GM12878 (cell line): ENCODE data around the gene MPHOSPH9. TPM values are rescaled to one million over a fixed set of nuclear protein-coding genes. Genes with fewer than 3 reads are reported as not detected.

Experiments used
- ATAC-seq: fragments of 200-7000 bp; cut with Tn5 transposase; 3 replicates; pipeline ENCODE4 v1.9.1; 2020; ENCODE audit warnings: mild to moderate bottlenecking, moderate library complexity
- BruUV-seq: library from RNA; stranded (reverse); fragments of 400-500 nt; replicated peaks from 2 replicates; lab custom pipeline; 2021; lab: Mats Ljungman, UMichigan
- CTCF ChIA-PET: fragments of 300-600 bp; sonication (Branson Sonifier 250); formaldehyde crosslinking; extraction: SDS; loops from one replicate; lab custom pipeline; 2021; ENCODE audit warnings: inconsistent platforms; lab: Yijun Ruan, JAX
- POLR2A ChIA-PET: fragments of 350-600 bp; formaldehyde crosslinking; extraction: SDS; loops from one replicate; lab custom pipeline; 2021; ENCODE audit warnings: inconsistent platforms; lab: Charles Lee
- RAD21 ChIA-PET: fragments of 300-600 bp; sonication (Branson Sonifier 250); formaldehyde crosslinking; loops from one replicate; lab custom pipeline; 2023; ENCODE audit warnings: antibody characterized with exemption; ENCODE audit not compliant: unreplicated experiment; lab: Charles Lee
- SMC1A ChIA-PET: fragments of 300-600 bp; sonication (Branson Sonifier 250); formaldehyde crosslinking; loops from one replicate; lab custom pipeline; 2023; ENCODE audit not compliant: unreplicated experiment, uncharacterized antibody; lab: Charles Lee
- DNase-seq: peaks from one replicate; pipeline ENCODE4 v3.0.0-alpha.2; 2011; ENCODE audit warnings: low read depth, low spot score
- FAIRE-seq: peaks from 3 replicates; lab custom pipeline; 2011; peaks lifted over from hg19 to GRCh38; lab: Jason Lieb, UNC
- H2AFZ ChIP-seq: 2 replicates; pipeline ENCODE4 v1.6.0; 2011; ENCODE audit warnings: low read depth, low read length, control low read depth; ENCODE audit not compliant: control insufficient read depth
- H3K27ac ChIP-seq: 2 replicates; pipeline ENCODE4 v1.5.1; 2011; ENCODE audit warnings: control low read depth; ENCODE audit not compliant: control insufficient read depth, insufficient read depth
- H3K27me3 ChIP-seq, 2 experiments: replicated peaks in 1 of 2; 2 replicates each; pipeline versions ENCODE4 v1.6.0 to v1.6.1; 2011; ENCODE audit warnings: low read length in 1 of 2; ENCODE audit not compliant: control insufficient read depth in 2 of 2, insufficient read depth in 2 of 2
- H3K36me3 ChIP-seq, 2 experiments: 2 replicates each; pipeline ENCODE4 v1.5.1; 2011; ENCODE audit warnings: low read length in 1 of 2; ENCODE audit not compliant: control insufficient read depth in 2 of 2, insufficient read depth in 2 of 2
- H3K4me1 ChIP-seq: 2 replicates; pipeline ENCODE4 v1.6.1; 2011; ENCODE audit warnings: mild to moderate bottlenecking, low read length, moderate library complexity, mixed read lengths; ENCODE audit not compliant: control insufficient read depth, insufficient read depth
- H3K4me2 ChIP-seq: 2 replicates; pipeline ENCODE4 v1.6.0; 2011; ENCODE audit warnings: control low read depth; ENCODE audit not compliant: control insufficient read depth, insufficient read depth
- H3K4me3 ChIP-seq: fragments of 200-600 bp; sonication (generic); 2 replicates; pipeline ENCODE4 v1.5.1; 2016
- H3K79me2 ChIP-seq: 2 replicates; pipeline ENCODE4 v1.6.0; 2011; ENCODE audit warnings: low read length; ENCODE audit not compliant: control insufficient read depth, insufficient read depth
- H3K9ac ChIP-seq: 2 replicates; pipeline ENCODE4 v1.8.0; 2011; ENCODE audit warnings: low read length, control low read depth, mixed read lengths; ENCODE audit not compliant: control insufficient read depth, insufficient read depth
- H3K9me3 ChIP-seq: replicated peaks from 3 replicates; pipeline ENCODE4 v1.5.1; 2011; ENCODE audit warnings: mild to moderate bottlenecking, low read length; ENCODE audit not compliant: control insufficient read depth, insufficient read depth
- H4K20me1 ChIP-seq: 2 replicates; pipeline ENCODE4 v1.6.0; 2011; ENCODE audit not compliant: control insufficient read depth, insufficient read depth
- ATF7 ChIP-seq: fragments of 450-650 bp; IDR thresholded peaks from 2 replicates; pipeline ENCODE4 v1.6.1; 2016; ENCODE audit warnings: low read depth, mild to moderate bottlenecking
- CHD1 ChIP-seq: IDR thresholded peaks from 2 replicates; pipeline ENCODE4 v1.6.1; 2012; ENCODE audit warnings: low read depth, low read length, improper control_type of control experiment
- GABPA ChIP-seq: IDR thresholded peaks from 2 replicates; pipeline ENCODE4 v1.6.1; 2014; ENCODE audit warnings: antibody characterized with exemption, low read depth, mild to moderate bottlenecking, inconsistent platforms
- JUNB ChIP-seq: IDR thresholded peaks from 2 replicates; pipeline ENCODE4 v1.6.1; 2016; ENCODE audit warnings: antibody characterized with exemption, mild to moderate bottlenecking
- LARP7 ChIP-seq: fragments of 450-650 bp; IDR thresholded peaks from 2 replicates; pipeline ENCODE4 v1.6.1; 2017; ENCODE audit warnings: mild to moderate bottlenecking
- MTA2 ChIP-seq: fragments of 450-650 bp; IDR thresholded peaks from 2 replicates; pipeline ENCODE4 v1.6.1; 2016; ENCODE audit warnings: low read depth, mild to moderate bottlenecking, moderate library complexity
- MTA3 ChIP-seq: IDR thresholded peaks from 2 replicates; pipeline ENCODE4 v1.6.1; 2012; ENCODE audit warnings: low read length, inconsistent platforms, borderline replicate concordance
- MYC ChIP-seq: IDR thresholded peaks from 2 replicates; pipeline ENCODE4 v1.6.1; 2011; ENCODE audit warnings: mild to moderate bottlenecking, low read length, moderate library complexity, inconsistent platforms; ENCODE audit not compliant: insufficient read depth, insufficient replicate concordance, insufficient read length, severe bottlenecking
- PAX8 ChIP-seq: fragments of 450-650 bp; IDR thresholded peaks from 2 replicates; pipeline ENCODE4 v1.6.1; 2017; ENCODE audit warnings: mild to moderate bottlenecking, moderate library complexity
- RAD51 ChIP-seq: fragments of 450-650 bp; IDR thresholded peaks from 2 replicates; pipeline ENCODE4 v1.6.1; 2016; ENCODE audit warnings: moderate library complexity, mild to moderate bottlenecking, inconsistent platforms
- SUPT20H ChIP-seq: IDR thresholded peaks from 2 replicates; pipeline ENCODE4 v1.6.1; 2011; ENCODE audit warnings: low read depth, mild to moderate bottlenecking, low read length, moderate library complexity, borderline replicate concordance; ENCODE audit not compliant: control insufficient read depth
- TAF1 ChIP-seq: IDR thresholded peaks from 2 replicates; pipeline ENCODE4 v1.6.1; 2011; ENCODE audit warnings: mild to moderate bottlenecking, low read depth, low read length, borderline replicate concordance
- TBL1XR1 ChIP-seq: IDR thresholded peaks from 2 replicates; pipeline ENCODE4 v1.6.1; 2012; ENCODE audit warnings: low read depth, low read length, improper control_type of control experiment
- YY1 ChIP-seq: IDR thresholded peaks from 2 replicates; pipeline ENCODE4 v1.6.1; 2011; ENCODE audit warnings: low read depth, mild to moderate bottlenecking, low read length
- ZNF384 ChIP-seq: IDR thresholded peaks from 2 replicates; pipeline ENCODE4 v1.6.1; 2012; ENCODE audit warnings: low read depth, mild to moderate bottlenecking, low read length, improper control_type of control experiment, borderline replicate concordance
- WGBS: methylation state at CpG from one replicate; pipeline ENCODE4 v1.1.6; 2016; ENCODE audit warnings: low lambda C conversion rate; ENCODE audit not compliant: insufficient replicate concordance, insufficient coverage; ENCODE audit errors: missing lambda C conversion rate; 5-methylcytosine and 5-hydroxymethylcytosine counted together
- in situ Hi-C: fragments of 300-500 bp; cut with MboI; formaldehyde crosslinking; loops from 9 replicates; pipeline ENCODE4 v1.14.3; 2018; ENCODE audit warnings: mixed read lengths
- intact Hi-C: fragments of 100-400 bp; cut with micrococcal nuclease; formaldehyde crosslinking; loops from one replicate; pipeline ENCODE4 v1.14.2; 2022; ENCODE audit not compliant: unreplicated experiment
- polyA plus RNA-seq, 11 experiments: library from polyadenylated mRNA; depleted of rRNA in 4 of 11; unstranded in 6 of 11; stranded (reverse) in 5 of 11; fragments of >200 nt; fragmentation: Nextera tagmentation in 4 of 11; fragmentation: Illumina TruSeq in 1 of 11; extraction: Ambion mirVana in 4 of 11; extraction: Trizol in 1 of 11; gene quantifications; 1 replicate in 1 of 11; 2 replicates in 10 of 11; pipeline versions ENCODE4 v1.2.1 to v1.2.3, GENCODE V29; 2011 to 2016; ENCODE audit warnings: inconsistent platforms in 2 of 11, missing spikeins in 2 of 11, low read depth in 1 of 11
- total RNA-seq, 4 experiments: library from RNA; depleted of rRNA in 3 of 4; stranded (reverse); fragments of >200 nt in 3 of 4; fragmentation: Illumina TruSeq in 1 of 4; extraction: Trizol in 1 of 4; gene quantifications; 2 replicates each; pipeline versions ENCODE4 v1.2.1 to v1.2.3, GENCODE V29; 2013 to 2021
- TF ChIP-seq, protein P1 (sequence below): fragments of 450-650 bp; IDR thresholded peaks from 2 replicates; pipeline ENCODE4 v1.6.1; 2017; ENCODE audit warnings: low read depth, mild to moderate bottlenecking, moderate library complexity
- TF ChIP-seq, protein P2 (sequence below): fragments of 450-650 bp; IDR thresholded peaks from 2 replicates; pipeline ENCODE4 v1.6.1; 2014; ENCODE audit warnings: mild to moderate bottlenecking
- TF ChIP-seq, protein P3 (sequence below): fragments of 450-650 bp; formaldehyde crosslinking; IDR thresholded peaks from 2 replicates; pipeline ENCODE4 v1.5.0; 2022; ENCODE audit warnings: mild to moderate bottlenecking, missing genetic modification characterization
- TF ChIP-seq, protein P4 (sequence below): IDR thresholded peaks from 2 replicates; pipeline ENCODE4 v1.6.1; 2012; ENCODE audit warnings: low read depth, low read length, improper control_type of control experiment

Gene MPHOSPH9
- total and polyA plus RNA-seq, 10 of the 15 experiments (the other 5 are each of a cell fraction or from before 2014, with no cell fraction given) = 11.5 to 72.2 (median 45.7) TPM

DNA sequence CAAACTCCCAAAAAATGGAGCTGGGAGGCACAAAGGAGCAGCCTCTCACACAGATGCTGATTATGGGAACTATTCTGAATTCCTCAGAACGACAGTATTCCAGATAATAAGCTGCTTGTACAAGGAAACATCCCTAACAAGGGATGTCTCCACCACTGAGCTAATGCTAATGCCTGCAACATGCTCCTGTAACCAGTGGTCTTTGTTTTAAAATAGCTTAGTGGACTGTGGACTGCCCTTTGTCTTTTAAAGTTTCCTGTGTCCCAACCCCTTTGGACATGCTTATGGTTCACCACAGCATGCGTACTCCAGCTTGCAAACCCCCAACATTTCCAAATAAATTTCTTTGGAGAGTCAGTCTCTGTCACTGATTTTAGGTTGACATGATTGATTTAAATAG, 65.6 kb downstream of the MPHOSPH9 start (continued):
- no peak for TF ChIP-seq MYC

DNA sequence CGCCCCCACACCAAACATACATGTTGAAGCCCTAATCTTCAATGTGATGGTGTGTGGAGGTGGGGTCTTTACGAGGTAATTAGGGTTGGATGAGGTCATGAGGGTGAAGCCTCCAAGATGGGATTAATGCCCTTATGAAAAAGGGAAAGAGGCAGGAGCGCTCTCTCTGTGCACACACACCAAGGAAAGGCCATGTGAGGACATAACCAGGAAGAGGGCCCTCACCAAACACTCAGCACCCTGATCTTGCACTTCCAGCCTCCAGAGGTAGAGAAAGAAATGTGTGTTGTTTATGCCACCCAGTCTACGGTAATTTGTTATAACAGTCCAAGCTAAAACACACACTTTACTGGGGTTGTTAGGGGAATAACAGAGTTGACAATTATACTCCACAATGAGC, 67.4 kb downstream of the MPHOSPH9 start:
- Histone ChIP-seq H2AFZ (no peak overlapping the region), H3K4me3 (no peak overlapping the region), H3K4me1 (0 out of 2 replicates have a peak, but pooled peaks cover 4% of the 10 kb centered on the region), H3K4me2 (no peak overlapping the region), H3K36me3 (peaks cover 3 to 6% of the 10 kb centered on the region in 2 experiments; a peak in 2 of 4 replicates), H3K27me3 (no peaks in the 10 kb centered on the region), H3K9me3 (no peaks in the 10 kb centered on the region), H3K9ac (no peak overlapping the region), H4K20me1 (no peaks in the 10 kb centered on the region), H3K79me2 (no peaks in the 10 kb centered on the region), H3K27ac (no peak overlapping the region)
- ChIA-PET RAD21 (interaction anchor here (0.9 kb wide), 1 partner anchor 73 kb away, joined by 3 read pairs; no protein-coding TSS in a partner anchor), CTCF (interaction anchor here (1.4 to 1.9 kb wide), 2 partner anchors 11 to 72 kb away, joined by 3 to 6 read pairs; no protein-coding TSS in a partner anchor), SMC1A (no interaction called here), POLR2A (no interaction called here)
- FAIRE-seq (no peak), DNase-seq (no peak), ATAC-seq (no peak)
- intact Hi-C loops (no loop called here), in situ Hi-C loops (no loop called here)
- 89% methylated on average over 4 of the region's 4 CpGs for WGBS
- no TSS peak for BruUV-seq
- TF ChIP-seq PAX8 (no peak), MTA3 (no peak), SUPT20H (no peak), GABPA (no peak), MTA2 (no peak), ZNF384 (no peak), ATF7 (no peak), RAD51 (no peak), TBL1XR1 (no peak), TAF1 (no peak), CHD1 (no peak), JUNB (no peak), YY1 (no peak), LARP7 (no peak)
- TF ChIP-seq, protein P1, sequence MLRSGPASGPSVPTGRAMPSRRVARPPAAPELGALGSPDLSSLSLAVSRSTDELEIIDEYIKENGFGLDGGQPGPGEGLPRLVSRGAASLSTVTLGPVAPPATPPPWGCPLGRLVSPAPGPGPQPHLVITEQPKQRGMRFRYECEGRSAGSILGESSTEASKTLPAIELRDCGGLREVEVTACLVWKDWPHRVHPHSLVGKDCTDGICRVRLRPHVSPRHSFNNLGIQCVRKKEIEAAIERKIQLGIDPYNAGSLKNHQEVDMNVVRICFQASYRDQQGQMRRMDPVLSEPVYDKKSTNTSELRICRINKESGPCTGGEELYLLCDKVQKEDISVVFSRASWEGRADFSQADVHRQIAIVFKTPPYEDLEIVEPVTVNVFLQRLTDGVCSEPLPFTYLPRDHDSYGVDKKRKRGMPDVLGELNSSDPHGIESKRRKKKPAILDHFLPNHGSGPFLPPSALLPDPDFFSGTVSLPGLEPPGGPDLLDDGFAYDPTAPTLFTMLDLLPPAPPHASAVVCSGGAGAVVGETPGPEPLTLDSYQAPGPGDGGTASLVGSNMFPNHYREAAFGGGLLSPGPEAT = no peak
- TF ChIP-seq, protein P2, sequence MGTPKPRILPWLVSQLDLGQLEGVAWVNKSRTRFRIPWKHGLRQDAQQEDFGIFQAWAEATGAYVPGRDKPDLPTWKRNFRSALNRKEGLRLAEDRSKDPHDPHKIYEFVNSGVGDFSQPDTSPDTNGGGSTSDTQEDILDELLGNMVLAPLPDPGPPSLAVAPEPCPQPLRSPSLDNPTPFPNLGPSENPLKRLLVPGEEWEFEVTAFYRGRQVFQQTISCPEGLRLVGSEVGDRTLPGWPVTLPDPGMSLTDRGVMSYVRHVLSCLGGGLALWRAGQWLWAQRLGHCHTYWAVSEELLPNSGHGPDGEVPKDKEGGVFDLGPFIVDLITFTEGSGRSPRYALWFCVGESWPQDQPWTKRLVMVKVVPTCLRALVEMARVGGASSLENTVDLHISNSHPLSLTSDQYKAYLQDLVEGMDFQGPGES = no peak
- TF ChIP-seq, protein P3, sequence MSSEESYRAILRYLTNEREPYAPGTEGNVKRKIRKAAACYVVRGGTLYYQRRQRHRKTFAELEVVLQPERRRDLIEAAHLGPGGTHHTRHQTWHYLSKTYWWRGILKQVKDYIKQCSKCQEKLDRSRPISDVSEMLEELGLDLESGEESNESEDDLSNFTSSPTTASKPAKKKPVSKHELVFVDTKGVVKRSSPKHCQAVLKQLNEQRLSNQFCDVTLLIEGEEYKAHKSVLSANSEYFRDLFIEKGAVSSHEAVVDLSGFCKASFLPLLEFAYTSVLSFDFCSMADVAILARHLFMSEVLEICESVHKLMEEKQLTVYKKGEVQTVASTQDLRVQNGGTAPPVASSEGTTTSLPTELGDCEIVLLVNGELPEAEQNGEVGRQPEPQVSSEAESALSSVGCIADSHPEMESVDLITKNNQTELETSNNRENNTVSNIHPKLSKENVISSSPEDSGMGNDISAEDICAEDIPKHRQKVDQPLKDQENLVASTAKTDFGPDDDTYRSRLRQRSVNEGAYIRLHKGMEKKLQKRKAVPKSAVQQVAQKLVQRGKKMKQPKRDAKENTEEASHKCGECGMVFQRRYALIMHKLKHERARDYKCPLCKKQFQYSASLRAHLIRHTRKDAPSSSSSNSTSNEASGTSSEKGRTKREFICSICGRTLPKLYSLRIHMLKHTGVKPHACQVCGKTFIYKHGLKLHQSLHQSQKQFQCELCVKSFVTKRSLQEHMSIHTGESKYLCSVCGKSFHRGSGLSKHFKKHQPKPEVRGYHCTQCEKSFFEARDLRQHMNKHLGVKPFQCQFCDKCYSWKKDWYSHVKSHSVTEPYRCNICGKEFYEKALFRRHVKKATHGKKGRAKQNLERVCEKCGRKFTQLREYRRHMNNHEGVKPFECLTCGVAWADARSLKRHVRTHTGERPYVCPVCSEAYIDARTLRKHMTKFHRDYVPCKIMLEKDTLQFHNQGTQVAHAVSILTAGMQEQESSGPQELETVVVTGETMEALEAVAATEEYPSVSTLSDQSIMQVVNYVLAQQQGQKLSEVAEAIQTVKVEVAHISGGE = no peak
- TF ChIP-seq, protein P4, sequence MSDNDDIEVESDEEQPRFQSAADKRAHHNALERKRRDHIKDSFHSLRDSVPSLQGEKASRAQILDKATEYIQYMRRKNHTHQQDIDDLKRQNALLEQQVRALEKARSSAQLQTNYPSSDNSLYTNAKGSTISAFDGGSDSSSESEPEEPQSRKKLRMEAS = no peak
